Panc1 (cell line): Measurements from ENCODE around the gene CAMK4. TPM values are rescaled to one million over a fixed set of nuclear protein-coding genes. Genes with fewer than 3 reads are reported as not detected.

Experiments used
- ATAC-seq: fragments of 200-7000 bp; cut with Tn5 transposase; 2 replicates; pipeline ENCODE4 v1.9.1; 2020; ENCODE audit warnings: mild to moderate bottlenecking, moderate library complexity
- BruUV-seq: library from RNA; stranded (reverse); fragments of 400-500 nt; replicated peaks from 2 replicates; lab custom pipeline; 2021; lab: Mats Ljungman, UMichigan
- CTCF ChIA-PET: fragments of 300-600 bp; sonication (Branson Sonifier 250); formaldehyde crosslinking; loops from one replicate; lab custom pipeline; 2022; ENCODE audit warnings: antibody characterized with exemption; lab: Charles Lee
- POLR2A ChIA-PET: fragments of 300-600 bp; sonication (Branson Sonifier 250); formaldehyde crosslinking; loops from one replicate; lab custom pipeline; 2022; ENCODE audit warnings: antibody characterized with exemption; lab: Charles Lee
- DNase-seq: peaks from one replicate; pipeline ENCODE4 v3.0.0-alpha.2; 2010; ENCODE audit warnings: low read depth, low spot score
- H3K27ac ChIP-seq: 2 replicates; pipeline ENCODE4 v1.5.1; 2011; ENCODE audit warnings: mild to moderate bottlenecking, low read length, inconsistent platforms
- H3K27me3 ChIP-seq: fragments of 200-500 bp; sonication (Bioruptor generic); 2 replicates; pipeline ENCODE4 v1.6.0; 2014; ENCODE audit warnings: low read length, inconsistent platforms; ENCODE audit not compliant: control insufficient read depth, insufficient read depth
- H3K36me3 ChIP-seq: fragments of 200-500 bp; sonication (Bioruptor generic); 2 replicates; pipeline ENCODE4 v1.5.1; 2014; ENCODE audit warnings: inconsistent platforms, mild to moderate bottlenecking, low read length, moderate library complexity; ENCODE audit not compliant: control insufficient read depth, insufficient read depth
- H3K4me1 ChIP-seq: 2 replicates; pipeline ENCODE4 v1.5.1; 2011; ENCODE audit warnings: inconsistent platforms, mild to moderate bottlenecking, low read length, moderate library complexity; ENCODE audit not compliant: control insufficient read depth, insufficient read depth
- H3K4me3 ChIP-seq, 2 experiments: 2 replicates each; pipeline ENCODE4 v1.5.1; 2011 to 2012; ENCODE audit warnings: low read depth in 2 of 2, low read length in 2 of 2, mild to moderate bottlenecking in 2 of 2, inconsistent platforms in 1 of 2, moderate library complexity in 1 of 2
- H3K9me3 ChIP-seq: fragments of 200-500 bp; sonication (Bioruptor generic); 2 replicates; pipeline ENCODE4 v1.5.1; 2014; ENCODE audit warnings: low read depth, mild to moderate bottlenecking, inconsistent platforms, low read length, moderate library complexity; ENCODE audit not compliant: control insufficient read depth, insufficient read depth
- POLR2AphosphoS5 ChIP-seq: IDR thresholded peaks from 2 replicates; pipeline ENCODE4 v1.6.1; 2012; ENCODE audit warnings: mild to moderate bottlenecking, low read depth, low read length, moderate library complexity
- REST ChIP-seq, 2 experiments: IDR thresholded peaks; 2 replicates each; pipeline ENCODE4 v1.6.1; 2011 to 2012; ENCODE audit warnings: low read depth in 2 of 2, control low read depth in 1 of 2, low read length in 1 of 2, mild to moderate bottlenecking in 1 of 2, moderate library complexity in 1 of 2; ENCODE audit not compliant: insufficient read depth in 1 of 2
- SIN3A ChIP-seq: IDR thresholded peaks from 2 replicates; pipeline ENCODE4 v1.6.1; 2012; ENCODE audit warnings: low read depth, mild to moderate bottlenecking, low read length, moderate library complexity, borderline replicate concordance; ENCODE audit not compliant: insufficient read depth
- TCF7L2 ChIP-seq: IDR thresholded peaks from 2 replicates; pipeline ENCODE4 v1.6.1; 2011; ENCODE audit warnings: mild to moderate bottlenecking, low read depth, low read length, inconsistent platforms
- in situ Hi-C: cut with HindIII; loops from 2 replicates; pipeline ENCODE4 v1.10.0; 2016; ENCODE audit warnings: low sequenced_read_pairs, low pct_unique_long_range_greater_than_20kb
- intact Hi-C: fragments of 100-400 bp; cut with micrococcal nuclease; formaldehyde crosslinking; loops from one replicate; pipeline ENCODE4 v1.10.0; 2022; ENCODE audit not compliant: unreplicated experiment
- total RNA-seq: library from RNA; stranded (reverse); gene quantifications from one replicate; pipeline ENCODE4 v1.2.1, GENCODE V29; 2021; ENCODE audit not compliant: unreplicated experiment
- TF ChIP-seq, protein P1 (sequence below): fragments of 450-650 bp; IDR thresholded peaks from 2 replicates; pipeline ENCODE4 v1.5.1; 2017; ENCODE audit warnings: mild to moderate bottlenecking

The CAMK4 gene
- total RNA-seq, 1 experiment from 2014 or later = 0.39 TPM

GRCh38 chr5:111187079-111187478, 37.1 kb upstream of the CAMK4 start:
- Histone ChIP-seq H3K27me3 (no peaks in the 10 kb centered on the region), H3K9me3 (no peaks in the 10 kb centered on the region), H3K36me3 (no peaks in the 10 kb centered on the region), H3K4me1 (no peaks in the 10 kb centered on the region), H3K4me3 (no peak overlapping the region), H3K27ac (no peak overlapping the region)
- no TSS peak for BruUV-seq
- DNase-seq (no peak), ATAC-seq (no peak)
- CTCF ChIA-PET = no interaction called here
- in situ Hi-C loops (no loop called here), intact Hi-C loops (no loop called here)
- TF ChIP-seq, protein P1, sequence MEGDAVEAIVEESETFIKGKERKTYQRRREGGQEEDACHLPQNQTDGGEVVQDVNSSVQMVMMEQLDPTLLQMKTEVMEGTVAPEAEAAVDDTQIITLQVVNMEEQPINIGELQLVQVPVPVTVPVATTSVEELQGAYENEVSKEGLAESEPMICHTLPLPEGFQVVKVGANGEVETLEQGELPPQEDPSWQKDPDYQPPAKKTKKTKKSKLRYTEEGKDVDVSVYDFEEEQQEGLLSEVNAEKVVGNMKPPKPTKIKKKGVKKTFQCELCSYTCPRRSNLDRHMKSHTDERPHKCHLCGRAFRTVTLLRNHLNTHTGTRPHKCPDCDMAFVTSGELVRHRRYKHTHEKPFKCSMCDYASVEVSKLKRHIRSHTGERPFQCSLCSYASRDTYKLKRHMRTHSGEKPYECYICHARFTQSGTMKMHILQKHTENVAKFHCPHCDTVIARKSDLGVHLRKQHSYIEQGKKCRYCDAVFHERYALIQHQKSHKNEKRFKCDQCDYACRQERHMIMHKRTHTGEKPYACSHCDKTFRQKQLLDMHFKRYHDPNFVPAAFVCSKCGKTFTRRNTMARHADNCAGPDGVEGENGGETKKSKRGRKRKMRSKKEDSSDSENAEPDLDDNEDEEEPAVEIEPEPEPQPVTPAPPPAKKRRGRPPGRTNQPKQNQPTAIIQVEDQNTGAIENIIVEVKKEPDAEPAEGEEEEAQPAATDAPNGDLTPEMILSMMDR = no peak
- POLR2A ChIA-PET = no interaction called here

GRCh38 chr5:111194053-111194452, 30.1 kb upstream of the CAMK4 start:
- Histone ChIP-seq H3K4me1 (no peaks in the 10 kb centered on the region), H3K9me3 (no peaks in the 10 kb centered on the region), H3K36me3 (no peaks in the 10 kb centered on the region), H3K27ac (no peak overlapping the region), H3K27me3 (no peaks in the 10 kb centered on the region), H3K4me3 (no peak overlapping the region)
- ATAC-seq (no peak), DNase-seq (no peak)
- intact Hi-C loops = no loop called here
- in situ Hi-C loops = no loop called here
- ChIA-PET CTCF (no interaction called here), POLR2A (no interaction called here)
- TF ChIP-seq SIN3A (no peak), REST (IDR thresholded peaks at IDR 0.05; ENCODE audit: insufficient read depth in 1 of 2, low read depth in 2 of 2, low read length in 1 of 2) (no peak), TCF7L2 (no peak), POLR2AphosphoS5 (no peak)
- TF ChIP-seq, protein P1 = no peak
- BruUV-seq = no TSS peak

- ChIA-PET CTCF (no interaction called here), POLR2A (no interaction called here)
- Histone ChIP-seq H3K27me3 (no peaks in the 10 kb centered on the region), H3K27ac (no peak overlapping the region), H3K36me3 (no peaks in the 10 kb centered on the region), H3K4me1 (no peaks in the 10 kb centered on the region), H3K9me3 (no peaks in the 10 kb centered on the region), H3K4me3 (no peak overlapping the region)
- DNase-seq = no peak
- in situ Hi-C loops (no loop called here), intact Hi-C loops (no loop called here)
- TF ChIP-seq TCF7L2 (no peak), POLR2AphosphoS5 (no peak), REST (IDR thresholded peaks at IDR 0.05; ENCODE audit: insufficient read depth in 1 of 2, low read depth in 2 of 2, low read length in 1 of 2) (no peak), SIN3A (no peak)
- TF ChIP-seq, protein P1 = no peak
- ATAC-seq = no peak
- no TSS peak for BruUV-seq
Measured at GRCh38 chr5:111194925-111195324, 29.3 kb upstream of the CAMK4 start.
